MM.1S (cell line): ENCODE results near the gene ARL2BP.
"Not testable (repeated sequence)": the region's sequence is repeated elsewhere in the genome, so short reads cannot be mapped to it uniquely, and the experiment has no call there.

ENCODE experiments used
- CTCF ChIP-seq: fragments of 300-600 bp; sonication (generic); IDR thresholded peaks from 2 replicates; pipeline ENCODE4 v1.5.1; 2016; ENCODE audit warnings: antibody characterized with exemption, low read length, mixed read lengths
- EZH2phosphoT487 ChIP-seq: fragments of 300-600 bp; sonication (generic); IDR thresholded peaks from 2 replicates; pipeline ENCODE4 v1.6.1; 2018; ENCODE audit warnings: antibody characterized with exemption, low read length

GRCh38 chr16:57267343-57267742 is 22.3 kb downstream of the ARL2BP start:
- not testable (repeated sequence) for TF ChIP-seq EZH2phosphoT487, CTCF
